HepG2 (cell line): ENCODE measurements around the gene ELOVL5. TPM values are rescaled to one million over a fixed set of nuclear protein-coding genes. Genes with fewer than 3 reads are reported as not detected.
A peak's percentile ranks its signal among the peaks of the same experiment; 100 is the strongest.

ENCODE experiments used
- ARID3A ChIP-seq: IDR thresholded peaks from 2 replicates; pipeline ENCODE4 v1.6.1; 2012; ENCODE audit warnings: low read depth, low read length, improper control_type of control experiment
- CHCHD3 ChIP-seq: sonication (generic); formaldehyde crosslinking; IDR thresholded peaks from 2 replicates; pipeline ENCODE4 v1.8.0; 2022; ENCODE audit warnings: mild to moderate bottlenecking, missing genetic modification reagents, moderate library complexity
- ESRRA ChIP-seq: sonication (generic); formaldehyde crosslinking; IDR thresholded peaks from 2 replicates; pipeline ENCODE4 v1.5.1; 2020; ENCODE audit warnings: mild to moderate bottlenecking, low read depth, missing genetic modification reagents
- GATAD2A ChIP-seq: IDR thresholded peaks from 2 replicates; pipeline ENCODE4 v1.6.1; 2016
- GFI1 ChIP-seq: sonication (generic); formaldehyde crosslinking; IDR thresholded peaks from 2 replicates; pipeline ENCODE4 v1.5.0; 2020; ENCODE audit warnings: missing genetic modification reagents, mild to moderate bottlenecking, borderline replicate concordance
- HMGA1 ChIP-seq: sonication (generic); formaldehyde crosslinking; conservative IDR thresholded peaks from 2 replicates; pipeline ENCODE4 v1.4.0; 2020; ENCODE audit warnings: missing genetic modification reagents
- HOXA7 ChIP-seq: sonication (generic); formaldehyde crosslinking; IDR thresholded peaks from 2 replicates; pipeline ENCODE4 v1.8.1; 2022; ENCODE audit warnings: mild to moderate bottlenecking, missing genetic modification reagents, moderate library complexity
- NR2F1 ChIP-seq, 2 experiments: fragments of 450-650 bp in 1 of 2; formaldehyde crosslinking in 1 of 2; IDR thresholded peaks; 2 replicates each; pipeline versions ENCODE4 v1.5.0 to v1.6.1; 2016 to 2020; ENCODE audit warnings: mild to moderate bottlenecking in 1 of 2, missing compliant biosample characterization in 1 of 2, missing genetic modification reagents in 1 of 2, moderate library complexity in 1 of 2
- PBX2 ChIP-seq: IDR thresholded peaks from 2 replicates; pipeline ENCODE4 v1.6.1; 2016; ENCODE audit warnings: control low read depth
- RBAK ChIP-seq: sonication (generic); formaldehyde crosslinking; IDR thresholded peaks from 2 replicates; pipeline ENCODE4 v1.5.1; 2020; ENCODE audit warnings: mild to moderate bottlenecking, missing genetic modification reagents
- RBM39 ChIP-seq: fragments of 200-400 bp; formaldehyde crosslinking; IDR thresholded peaks from one replicate; pipeline ENCODE4 v1.6.1; 2018; ENCODE audit warnings: antibody characterized with exemption, mild to moderate bottlenecking, low read depth, low read length; ENCODE audit not compliant: poor library complexity, severe bottlenecking
- SRSF9 ChIP-seq: fragments of 200-400 bp; formaldehyde crosslinking; IDR thresholded peaks from 2 replicates; pipeline ENCODE4 v1.6.1; 2018; ENCODE audit warnings: borderline replicate concordance, mild to moderate bottlenecking, low read depth, low read length; ENCODE audit not compliant: insufficient read depth, poor library complexity, severe bottlenecking
- TBL1XR1 ChIP-seq: fragments of 150-350 bp; IDR thresholded peaks from 2 replicates; pipeline ENCODE4 v1.6.1; 2014; ENCODE audit warnings: borderline replicate concordance, low read length; ENCODE audit not compliant: partially characterized antibody
- ZBTB42 ChIP-seq: sonication (generic); formaldehyde crosslinking; IDR thresholded peaks from 2 replicates; pipeline ENCODE4 v1.5.0; 2020; ENCODE audit warnings: mild to moderate bottlenecking, missing genetic modification reagents
- ZNF225 ChIP-seq: sonication (generic); formaldehyde crosslinking; IDR thresholded peaks from 2 replicates; pipeline ENCODE4 v1.4.0; 2020; ENCODE audit warnings: mild to moderate bottlenecking, missing genetic modification reagents
- ZNF547 ChIP-seq: sonication (generic); formaldehyde crosslinking; IDR thresholded peaks from 2 replicates; pipeline ENCODE4 v1.5.1; 2020; ENCODE audit warnings: mild to moderate bottlenecking, missing genetic modification reagents
- ZNF556 ChIP-seq: sonication (generic); formaldehyde crosslinking; IDR thresholded peaks from 2 replicates; pipeline ENCODE4 v1.4.0; 2020; ENCODE audit warnings: mild to moderate bottlenecking, missing genetic modification reagents, borderline replicate concordance
- ZNF747 ChIP-seq: sonication (generic); formaldehyde crosslinking; IDR thresholded peaks from 2 replicates; pipeline ENCODE4 v1.8.1; 2023; ENCODE audit warnings: missing genetic modification reagents, mild to moderate bottlenecking, borderline replicate concordance
- ZNF841 ChIP-seq: sonication (generic); formaldehyde crosslinking; IDR thresholded peaks from 2 replicates; pipeline ENCODE4 v1.8.1; 2023; ENCODE audit warnings: missing genetic modification reagents, borderline replicate concordance
- polyA plus RNA-seq, 8 experiments: library from polyadenylated mRNA; depleted of rRNA in 3 of 8; stranded (reverse) in 7 of 8; unstranded in 1 of 8; fragments of >200 nt; fragmentation: Illumina TruSeq in 4 of 8; extraction: Trizol in 4 of 8; gene quantifications; 2 replicates each; pipeline versions ENCODE4 v1.2.1 to v1.2.3, GENCODE V29; 2011 to 2016; ENCODE audit warnings: low read depth in 4 of 8, missing spikeins in 1 of 8, mixed read lengths in 1 of 8; ENCODE audit not compliant: insufficient read depth in 1 of 8
- total RNA-seq, 5 experiments: library from RNA; depleted of rRNA; stranded (reverse); fragments of >200 nt; fragmentation: Illumina TruSeq; extraction: Trizol; gene quantifications; 2 replicates each; pipeline ENCODE4 v1.2.3, GENCODE V29; 2016; ENCODE audit warnings: low read depth in 1 of 5
- TF ChIP-seq, protein P1 (sequence below): sonication (generic); formaldehyde crosslinking; IDR thresholded peaks from 2 replicates; pipeline ENCODE4 v1.5.1; 2020; ENCODE audit warnings: mild to moderate bottlenecking, missing genetic modification reagents, borderline replicate concordance

The ELOVL5 gene
- total and polyA plus RNA-seq, 2 of the 13 experiments (the other 11 are each of a cell fraction or from before 2014, with no cell fraction given) = 50.1 to 72.4 TPM

DNA sequence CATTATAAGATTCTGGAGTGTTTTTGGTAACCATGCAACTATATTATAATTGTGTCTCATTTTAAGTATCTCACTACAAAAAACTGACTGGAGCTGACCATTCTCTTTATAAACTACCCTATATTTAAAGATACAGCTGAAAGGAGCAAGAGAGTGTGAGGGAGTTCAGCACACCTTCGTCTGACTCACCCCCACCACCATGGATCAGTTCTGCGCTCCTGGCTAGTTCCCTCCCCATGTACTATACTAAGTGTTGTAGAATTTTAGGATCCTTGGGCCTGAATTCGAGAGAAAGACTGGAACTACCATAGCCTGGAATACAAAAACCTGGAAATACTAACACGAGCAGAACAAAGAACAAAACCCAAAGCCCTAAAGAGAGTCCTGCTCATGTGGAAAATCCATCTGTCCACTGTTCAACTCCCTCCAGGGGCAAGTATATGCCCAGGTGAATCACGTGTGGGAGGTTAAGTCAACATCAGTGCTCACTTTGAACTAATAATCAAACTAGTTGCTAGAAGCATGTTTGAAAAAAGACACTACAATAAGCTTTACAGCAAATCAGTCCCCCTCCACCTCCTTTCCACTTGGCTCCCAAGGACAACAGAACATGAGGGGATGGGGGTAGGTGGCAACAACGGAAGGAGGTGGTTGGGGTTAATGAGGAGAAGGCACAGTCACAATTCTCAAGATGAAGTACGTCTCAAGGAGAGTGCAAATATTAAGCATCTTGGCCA, 46.8 kb downstream of the ELOVL5 start (continued):
- TF ChIP-seq RBM39 (no peak), ZBTB42 (no peak), RBAK (no peak), ZNF747 (CRISPR knock-in tag) (no peak), CHCHD3 (CRISPR knock-in tag) (no peak), ESRRA (no peak), ZNF547 (CRISPR knock-in tag) (no peak), SRSF9 (no peak), TBL1XR1 (peak; percentile 53), ARID3A (no peak), GATAD2A (CRISPR knock-in tag) (peak; percentile 90), ZNF841 (no peak), ZNF225 (no peak), NR2F1 (CRISPR knock-in tag; IDR thresholded peaks at IDR 0.05) (peak; percentile 84 to 87), HOXA7 (CRISPR knock-in tag) (no peak), HMGA1 (CRISPR knock-in tag) (no peak), GFI1 (peak; percentile 60; the same call in 1 of the 2 replicates), PBX2 (CRISPR knock-in tag) (no peak), ZNF556 (CRISPR knock-in tag) (0 out of 2 replicates have a peak, but pooled peaks have one; percentile 36)
- TF ChIP-seq, protein P1, sequence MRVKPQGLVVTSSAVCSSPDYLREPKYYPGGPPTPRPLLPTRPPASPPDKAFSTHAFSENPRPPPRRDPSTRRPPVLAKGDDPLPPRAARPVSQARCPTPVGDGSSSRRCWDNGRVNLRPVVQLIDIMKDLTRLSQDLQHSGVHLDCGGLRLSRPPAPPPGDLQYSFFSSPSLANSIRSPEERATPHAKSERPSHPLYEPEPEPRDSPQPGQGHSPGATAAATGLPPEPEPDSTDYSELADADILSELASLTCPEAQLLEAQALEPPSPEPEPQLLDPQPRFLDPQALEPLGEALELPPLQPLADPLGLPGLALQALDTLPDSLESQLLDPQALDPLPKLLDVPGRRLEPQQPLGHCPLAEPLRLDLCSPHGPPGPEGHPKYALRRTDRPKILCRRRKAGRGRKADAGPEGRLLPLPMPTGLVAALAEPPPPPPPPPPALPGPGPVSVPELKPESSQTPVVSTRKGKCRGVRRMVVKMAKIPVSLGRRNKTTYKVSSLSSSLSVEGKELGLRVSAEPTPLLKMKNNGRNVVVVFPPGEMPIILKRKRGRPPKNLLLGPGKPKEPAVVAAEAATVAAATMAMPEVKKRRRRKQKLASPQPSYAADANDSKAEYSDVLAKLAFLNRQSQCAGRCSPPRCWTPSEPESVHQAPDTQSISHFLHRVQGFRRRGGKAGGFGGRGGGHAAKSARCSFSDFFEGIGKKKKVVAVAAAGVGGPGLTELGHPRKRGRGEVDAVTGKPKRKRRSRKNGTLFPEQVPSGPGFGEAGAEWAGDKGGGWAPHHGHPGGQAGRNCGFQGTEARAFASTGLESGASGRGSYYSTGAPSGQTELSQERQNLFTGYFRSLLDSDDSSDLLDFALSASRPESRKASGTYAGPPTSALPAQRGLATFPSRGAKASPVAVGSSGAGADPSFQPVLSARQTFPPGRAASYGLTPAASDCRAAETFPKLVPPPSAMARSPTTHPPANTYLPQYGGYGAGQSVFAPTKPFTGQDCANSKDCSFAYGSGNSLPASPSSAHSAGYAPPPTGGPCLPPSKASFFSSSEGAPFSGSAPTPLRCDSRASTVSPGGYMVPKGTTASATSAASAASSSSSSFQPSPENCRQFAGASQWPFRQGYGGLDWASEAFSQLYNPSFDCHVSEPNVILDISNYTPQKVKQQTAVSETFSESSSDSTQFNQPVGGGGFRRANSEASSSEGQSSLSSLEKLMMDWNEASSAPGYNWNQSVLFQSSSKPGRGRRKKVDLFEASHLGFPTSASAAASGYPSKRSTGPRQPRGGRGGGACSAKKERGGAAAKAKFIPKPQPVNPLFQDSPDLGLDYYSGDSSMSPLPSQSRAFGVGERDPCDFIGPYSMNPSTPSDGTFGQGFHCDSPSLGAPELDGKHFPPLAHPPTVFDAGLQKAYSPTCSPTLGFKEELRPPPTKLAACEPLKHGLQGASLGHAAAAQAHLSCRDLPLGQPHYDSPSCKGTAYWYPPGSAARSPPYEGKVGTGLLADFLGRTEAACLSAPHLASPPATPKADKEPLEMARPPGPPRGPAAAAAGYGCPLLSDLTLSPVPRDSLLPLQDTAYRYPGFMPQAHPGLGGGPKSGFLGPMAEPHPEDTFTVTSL (CRISPR knock-in tag) = peak; percentile 56; the same call in 1 of the 2 replicates
